GM12892 (cell line): Measurements from ENCODE around the gene MDH2.
"Not testable (repeated sequence)": the region's sequence is repeated elsewhere in the genome, so short reads cannot be mapped to it uniquely, and the experiment has no call there.

ENCODE experiments used
- DNase-seq: peaks from one replicate; pipeline ENCODE4 v3.0.0; 2011; ENCODE audit not compliant: insufficient read length
- FAIRE-seq: peaks from 2 replicates; lab custom pipeline; 2011; peaks lifted over from hg19 to GRCh38; lab: Jason Lieb, UNC
- POLR2A ChIP-seq: IDR thresholded peaks from 2 replicates; pipeline ENCODE4 v1.6.1; 2011; ENCODE audit warnings: low read depth, low read length, control low read depth
- POLR2AphosphoS5 ChIP-seq: IDR thresholded peaks from 2 replicates; pipeline ENCODE4 v1.6.1; 2011; ENCODE audit warnings: low read depth, low read length, control low read depth
- TAF1 ChIP-seq: IDR thresholded peaks from 2 replicates; pipeline ENCODE4 v1.6.1; 2011; ENCODE audit warnings: low read depth, mild to moderate bottlenecking, control low read depth, low read length, borderline replicate concordance

The MDH2 gene

GRCh38 chr7:76106893-76107292 is 59.0 kb downstream of the MDH2 start:
- no peak for TF ChIP-seq TAF1
- no peak for TF ChIP-seq POLR2AphosphoS5
- TF ChIP-seq POLR2A, result no peak
- FAIRE-seq, result no peak
- DNase-seq, result no peak

- FAIRE-seq, result no peak
- DNase-seq, result no peak
- no peak for TF ChIP-seq POLR2AphosphoS5
- no peak for TF ChIP-seq POLR2A
- no peak for TF ChIP-seq TAF1
These were observed 60.8 kb downstream of the MDH2 start for GRCh38 chr7:76108540-76109233.

- not testable (repeated sequence) for FAIRE-seq, DNase-seq
These were observed 65.2 kb downstream of the MDH2 start for GRCh38 chr7:76113042-76113630.

GRCh38 chr7:76114742-76115141 is 66.8 kb downstream of the MDH2 start:
- DNase-seq, FAIRE-seq: not testable (repeated sequence)
